ENCODE measurements around the gene BARHL1.

DNA sequence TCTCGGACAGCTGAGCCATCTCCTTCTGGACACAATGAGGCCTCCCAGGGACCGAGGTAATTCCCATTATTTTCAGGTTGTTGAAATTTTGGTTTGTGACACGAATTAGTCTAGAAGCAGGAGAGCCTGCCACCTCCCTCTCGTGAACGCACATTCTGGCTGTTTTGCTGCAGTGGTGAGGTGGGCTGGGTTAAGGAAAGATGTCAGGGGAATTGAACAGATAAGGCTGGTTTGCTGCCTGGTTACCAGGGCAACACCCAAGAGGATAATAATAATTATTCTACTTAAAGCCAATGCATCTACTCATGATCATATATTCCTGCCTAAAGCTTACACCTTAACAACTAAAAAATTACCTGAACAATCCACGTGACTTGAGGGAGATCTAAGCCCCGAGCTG is 49.3 kb downstream of the BARHL1 start:
- TF ChIP-seq CTCF (IDR thresholded peaks at IDR 0.05; ENCODE audit: insufficient read depth, low read length, poor library complexity, severe bottlenecking) (no peak), EZH2phosphoT487 (conservative IDR thresholded peaks at IDR 0.05; ENCODE audit: low read length) (no peak)

Measured in SU-DHL-6 (cell line).